Measurements from ENCODE around the gene ENAM. TPM values are rescaled to one million over a fixed set of nuclear protein-coding genes. Genes with fewer than 3 reads are reported as not detected.

Gene ENAM
- total and polyA plus RNA-seq, 2 experiments from 2014 or later, result not detected

DNA sequence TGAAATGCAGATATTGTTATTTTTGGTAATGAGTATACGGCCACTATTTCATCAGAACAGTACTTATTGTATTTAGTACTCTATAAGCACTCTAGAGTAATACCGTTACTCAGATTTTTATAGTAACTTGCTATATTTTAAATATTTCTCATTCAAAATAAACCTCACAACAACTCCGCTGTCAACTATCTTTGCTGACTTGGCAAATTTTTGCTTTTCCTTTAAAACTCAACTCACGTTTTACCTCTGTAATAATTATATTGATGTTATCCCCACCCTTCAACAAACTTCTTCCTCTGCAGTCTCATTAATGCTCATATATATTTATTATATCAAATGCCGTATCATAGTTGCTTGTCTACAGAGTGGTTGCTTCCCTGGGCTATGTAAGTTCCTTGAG is 28.8 kb downstream of the ENAM start:
- H3K27me3 Mint-ChIP-seq (ENCODE audit: insufficient read depth, low read depth, poor library complexity), result no peaks in the 10 kb centered on the region

More for the DNA sequence above, 28.8 kb downstream of the ENAM start:
- Histone ChIP-seq H3F3A (replicated peaks; ENCODE audit: low read depth) (no peaks in the 10 kb centered on the region), H3K27ac (ENCODE audit: low read depth) (no peak overlapping the region), H3K36me3 (ENCODE audit: insufficient read depth) (no peaks in the 10 kb centered on the region), H4K20me1 (replicated peaks; ENCODE audit: insufficient read depth) (no peaks in the 10 kb centered on the region), H3K27me3 (ENCODE audit: insufficient read depth) (no peaks in the 10 kb centered on the region), H3K79me2 (replicated peaks; ENCODE audit: insufficient read depth) (no peaks in the 10 kb centered on the region), H2AFZ (no peak overlapping the region), H3K9me2 (ENCODE audit: insufficient read depth) (no peaks in the 10 kb centered on the region), H3K4me1 (ENCODE audit: insufficient read depth) (no peaks in the 10 kb centered on the region), H3K4me3 (no peak overlapping the region), H3K4me2 (no peak overlapping the region)
- ATAC-seq (no peak), DNase-seq (ENCODE audit: low spot score) (no peak)
- Mint-ChIP-seq H3K4me3 (no peak overlapping the region), H3K9me3 (no peaks in the 10 kb centered on the region), H3K4me1 (no peaks in the 10 kb centered on the region), H3K36me3 (ENCODE audit: low read depth) (no peaks in the 10 kb centered on the region), H3K27ac (no peak overlapping the region)
- no peak for TF ChIP-seq CREB1 (CRISPR knock-in tag; IDR thresholded peaks at IDR 0.05; ENCODE audit: low read depth)
- no peak for TF ChIP-seq EZH2 (IDR thresholded peaks at IDR 0.05; ENCODE audit: low read depth, unreplicated experiment)
- TF ChIP-seq, protein P1, sequence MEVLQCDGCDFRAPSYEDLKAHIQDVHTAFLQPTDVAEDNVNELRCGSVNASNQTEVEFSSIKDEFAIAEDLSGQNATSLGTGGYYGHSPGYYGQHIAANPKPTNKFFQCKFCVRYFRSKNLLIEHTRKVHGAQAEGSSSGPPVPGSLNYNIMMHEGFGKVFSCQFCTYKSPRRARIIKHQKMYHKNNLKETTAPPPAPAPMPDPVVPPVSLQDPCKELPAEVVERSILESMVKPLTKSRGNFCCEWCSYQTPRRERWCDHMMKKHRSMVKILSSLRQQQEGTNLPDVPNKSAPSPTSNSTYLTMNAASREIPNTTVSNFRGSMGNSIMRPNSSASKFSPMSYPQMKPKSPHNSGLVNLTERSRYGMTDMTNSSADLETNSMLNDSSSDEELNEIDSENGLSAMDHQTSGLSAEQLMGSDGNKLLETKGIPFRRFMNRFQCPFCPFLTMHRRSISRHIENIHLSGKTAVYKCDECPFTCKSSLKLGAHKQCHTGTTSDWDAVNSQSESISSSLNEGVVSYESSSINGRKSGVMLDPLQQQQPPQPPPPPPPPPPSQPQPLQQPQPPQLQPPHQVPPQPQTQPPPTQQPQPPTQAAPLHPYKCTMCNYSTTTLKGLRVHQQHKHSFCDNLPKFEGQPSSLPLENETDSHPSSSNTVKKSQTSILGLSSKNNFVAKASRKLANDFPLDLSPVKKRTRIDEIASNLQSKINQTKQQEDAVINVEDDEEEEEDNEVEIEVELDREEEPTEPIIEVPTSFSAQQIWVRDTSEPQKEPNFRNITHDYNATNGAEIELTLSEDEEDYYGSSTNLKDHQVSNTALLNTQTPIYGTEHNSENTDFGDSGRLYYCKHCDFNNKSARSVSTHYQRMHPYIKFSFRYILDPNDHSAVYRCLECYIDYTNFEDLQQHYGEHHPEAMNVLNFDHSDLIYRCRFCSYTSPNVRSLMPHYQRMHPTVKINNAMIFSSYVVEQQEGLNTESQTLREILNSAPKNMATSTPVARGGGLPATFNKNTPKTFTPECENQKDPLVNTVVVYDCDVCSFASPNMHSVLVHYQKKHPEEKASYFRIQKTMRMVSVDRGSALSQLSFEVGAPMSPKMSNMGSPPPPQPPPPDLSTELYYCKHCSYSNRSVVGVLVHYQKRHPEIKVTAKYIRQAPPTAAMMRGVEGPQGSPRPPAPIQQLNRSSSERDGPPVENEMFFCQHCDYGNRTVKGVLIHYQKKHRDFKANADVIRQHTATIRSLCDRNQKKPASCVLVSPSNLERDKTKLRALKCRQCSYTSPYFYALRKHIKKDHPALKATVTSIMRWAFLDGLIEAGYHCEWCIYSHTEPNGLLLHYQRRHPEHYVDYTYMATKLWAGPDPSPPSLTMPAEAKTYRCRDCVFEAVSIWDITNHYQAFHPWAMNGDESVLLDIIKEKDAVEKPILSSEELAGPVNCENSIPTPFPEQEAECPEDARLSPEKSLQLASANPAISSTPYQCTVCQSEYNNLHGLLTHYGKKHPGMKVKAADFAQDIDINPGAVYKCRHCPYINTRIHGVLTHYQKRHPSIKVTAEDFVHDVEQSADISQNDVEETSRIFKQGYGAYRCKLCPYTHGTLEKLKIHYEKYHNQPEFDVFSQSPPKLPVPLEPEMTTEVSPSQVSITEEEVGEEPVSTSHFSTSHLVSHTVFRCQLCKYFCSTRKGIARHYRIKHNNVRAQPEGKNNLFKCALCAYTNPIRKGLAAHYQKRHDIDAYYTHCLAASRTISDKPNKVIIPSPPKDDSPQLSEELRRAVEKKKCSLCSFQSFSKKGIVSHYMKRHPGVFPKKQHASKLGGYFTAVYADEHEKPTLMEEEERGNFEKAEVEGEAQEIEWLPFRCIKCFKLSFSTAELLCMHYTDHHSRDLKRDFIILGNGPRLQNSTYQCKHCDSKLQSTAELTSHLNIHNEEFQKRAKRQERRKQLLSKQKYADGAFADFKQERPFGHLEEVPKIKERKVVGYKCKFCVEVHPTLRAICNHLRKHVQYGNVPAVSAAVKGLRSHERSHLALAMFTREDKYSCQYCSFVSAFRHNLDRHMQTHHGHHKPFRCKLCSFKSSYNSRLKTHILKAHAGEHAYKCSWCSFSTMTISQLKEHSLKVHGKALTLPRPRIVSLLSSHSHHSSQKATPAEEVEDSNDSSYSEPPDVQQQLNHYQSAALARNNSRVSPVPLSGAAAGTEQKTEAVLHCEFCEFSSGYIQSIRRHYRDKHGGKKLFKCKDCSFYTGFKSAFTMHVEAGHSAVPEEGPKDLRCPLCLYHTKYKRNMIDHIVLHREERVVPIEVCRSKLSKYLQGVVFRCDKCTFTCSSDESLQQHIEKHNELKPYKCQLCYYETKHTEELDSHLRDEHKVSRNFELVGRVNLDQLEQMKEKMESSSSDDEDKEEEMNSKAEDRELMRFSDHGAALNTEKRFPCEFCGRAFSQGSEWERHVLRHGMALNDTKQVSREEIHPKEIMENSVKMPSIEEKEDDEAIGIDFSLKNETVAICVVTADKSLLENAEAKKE (CRISPR knock-in tag; IDR thresholded peaks at IDR 0.05), result no peak
- TF ChIP-seq JUNB (IDR thresholded peaks at IDR 0.05; ENCODE audit: unreplicated experiment), result no peak
- TF ChIP-seq, protein P2, sequence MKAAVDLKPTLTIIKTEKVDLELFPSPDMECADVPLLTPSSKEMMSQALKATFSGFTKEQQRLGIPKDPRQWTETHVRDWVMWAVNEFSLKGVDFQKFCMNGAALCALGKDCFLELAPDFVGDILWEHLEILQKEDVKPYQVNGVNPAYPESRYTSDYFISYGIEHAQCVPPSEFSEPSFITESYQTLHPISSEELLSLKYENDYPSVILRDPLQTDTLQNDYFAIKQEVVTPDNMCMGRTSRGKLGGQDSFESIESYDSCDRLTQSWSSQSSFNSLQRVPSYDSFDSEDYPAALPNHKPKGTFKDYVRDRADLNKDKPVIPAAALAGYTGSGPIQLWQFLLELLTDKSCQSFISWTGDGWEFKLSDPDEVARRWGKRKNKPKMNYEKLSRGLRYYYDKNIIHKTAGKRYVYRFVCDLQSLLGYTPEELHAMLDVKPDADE (IDR thresholded peaks at IDR 0.05), result no peak
- TF ChIP-seq NANOG (IDR thresholded peaks at IDR 0.05; ENCODE audit: borderline replicate concordance), result no peak
- TF ChIP-seq, protein P3, sequence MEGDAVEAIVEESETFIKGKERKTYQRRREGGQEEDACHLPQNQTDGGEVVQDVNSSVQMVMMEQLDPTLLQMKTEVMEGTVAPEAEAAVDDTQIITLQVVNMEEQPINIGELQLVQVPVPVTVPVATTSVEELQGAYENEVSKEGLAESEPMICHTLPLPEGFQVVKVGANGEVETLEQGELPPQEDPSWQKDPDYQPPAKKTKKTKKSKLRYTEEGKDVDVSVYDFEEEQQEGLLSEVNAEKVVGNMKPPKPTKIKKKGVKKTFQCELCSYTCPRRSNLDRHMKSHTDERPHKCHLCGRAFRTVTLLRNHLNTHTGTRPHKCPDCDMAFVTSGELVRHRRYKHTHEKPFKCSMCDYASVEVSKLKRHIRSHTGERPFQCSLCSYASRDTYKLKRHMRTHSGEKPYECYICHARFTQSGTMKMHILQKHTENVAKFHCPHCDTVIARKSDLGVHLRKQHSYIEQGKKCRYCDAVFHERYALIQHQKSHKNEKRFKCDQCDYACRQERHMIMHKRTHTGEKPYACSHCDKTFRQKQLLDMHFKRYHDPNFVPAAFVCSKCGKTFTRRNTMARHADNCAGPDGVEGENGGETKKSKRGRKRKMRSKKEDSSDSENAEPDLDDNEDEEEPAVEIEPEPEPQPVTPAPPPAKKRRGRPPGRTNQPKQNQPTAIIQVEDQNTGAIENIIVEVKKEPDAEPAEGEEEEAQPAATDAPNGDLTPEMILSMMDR (conservative IDR thresholded peaks at IDR 0.05; ENCODE audit: low read depth in 2 of 2), result no peak
- TF ChIP-seq, protein P4, sequence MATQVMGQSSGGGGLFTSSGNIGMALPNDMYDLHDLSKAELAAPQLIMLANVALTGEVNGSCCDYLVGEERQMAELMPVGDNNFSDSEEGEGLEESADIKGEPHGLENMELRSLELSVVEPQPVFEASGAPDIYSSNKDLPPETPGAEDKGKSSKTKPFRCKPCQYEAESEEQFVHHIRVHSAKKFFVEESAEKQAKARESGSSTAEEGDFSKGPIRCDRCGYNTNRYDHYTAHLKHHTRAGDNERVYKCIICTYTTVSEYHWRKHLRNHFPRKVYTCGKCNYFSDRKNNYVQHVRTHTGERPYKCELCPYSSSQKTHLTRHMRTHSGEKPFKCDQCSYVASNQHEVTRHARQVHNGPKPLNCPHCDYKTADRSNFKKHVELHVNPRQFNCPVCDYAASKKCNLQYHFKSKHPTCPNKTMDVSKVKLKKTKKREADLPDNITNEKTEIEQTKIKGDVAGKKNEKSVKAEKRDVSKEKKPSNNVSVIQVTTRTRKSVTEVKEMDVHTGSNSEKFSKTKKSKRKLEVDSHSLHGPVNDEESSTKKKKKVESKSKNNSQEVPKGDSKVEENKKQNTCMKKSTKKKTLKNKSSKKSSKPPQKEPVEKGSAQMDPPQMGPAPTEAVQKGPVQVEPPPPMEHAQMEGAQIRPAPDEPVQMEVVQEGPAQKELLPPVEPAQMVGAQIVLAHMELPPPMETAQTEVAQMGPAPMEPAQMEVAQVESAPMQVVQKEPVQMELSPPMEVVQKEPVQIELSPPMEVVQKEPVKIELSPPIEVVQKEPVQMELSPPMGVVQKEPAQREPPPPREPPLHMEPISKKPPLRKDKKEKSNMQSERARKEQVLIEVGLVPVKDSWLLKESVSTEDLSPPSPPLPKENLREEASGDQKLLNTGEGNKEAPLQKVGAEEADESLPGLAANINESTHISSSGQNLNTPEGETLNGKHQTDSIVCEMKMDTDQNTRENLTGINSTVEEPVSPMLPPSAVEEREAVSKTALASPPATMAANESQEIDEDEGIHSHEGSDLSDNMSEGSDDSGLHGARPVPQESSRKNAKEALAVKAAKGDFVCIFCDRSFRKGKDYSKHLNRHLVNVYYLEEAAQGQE (IDR thresholded peaks at IDR 0.05; ENCODE audit: unreplicated experiment), result no peak
- no peak for TF ChIP-seq ZNF114 (CRISPR knock-in tag; IDR thresholded peaks at IDR 0.05)
- TF ChIP-seq POLR2AphosphoS5 (IDR thresholded peaks at IDR 0.05; ENCODE audit: low read depth), result no peak
- no peak for TF ChIP-seq STAT1 (IDR thresholded peaks at IDR 0.05; ENCODE audit: unreplicated experiment)
- no peak for TF ChIP-seq EZH2phosphoT487 (IDR thresholded peaks at IDR 0.05; ENCODE audit: unreplicated experiment)
- no peak for TF ChIP-seq ZNF331 (CRISPR knock-in tag; IDR thresholded peaks at IDR 0.05; ENCODE audit: low read depth)
